Glutamatergic neuron (in vitro differentiated cells): ENCODE data around the gene CARMIL1. TPM values are rescaled to one million over a fixed set of nuclear protein-coding genes. Genes with fewer than 3 reads are reported as not detected.

Source experiments
- DNase-seq: peaks from one replicate; pipeline ENCODE4 v3.0.0; 2022
- H3K27ac Mint-ChIP-seq: one replicate; pipeline ENCODE4 v1.8.0; 2020; ENCODE audit warnings: mild to moderate bottlenecking, mixed read lengths, inconsistent platforms; ENCODE audit not compliant: unreplicated experiment
- H3K27me3 Mint-ChIP-seq: one replicate; pipeline ENCODE4 v1.8.0; 2020; ENCODE audit warnings: mild to moderate bottlenecking, moderate library complexity, mixed read lengths, inconsistent platforms; ENCODE audit not compliant: unreplicated experiment
- H3K36me3 Mint-ChIP-seq: one replicate; pipeline ENCODE4 v1.8.0; 2020; ENCODE audit warnings: mild to moderate bottlenecking, mixed read lengths, inconsistent platforms; ENCODE audit not compliant: unreplicated experiment
- H3K4me1 Mint-ChIP-seq: one replicate; pipeline ENCODE4 v1.8.0; 2020; ENCODE audit warnings: mild to moderate bottlenecking, low read depth, mixed read lengths, inconsistent platforms; ENCODE audit not compliant: unreplicated experiment
- H3K4me3 Mint-ChIP-seq: one replicate; pipeline ENCODE4 v1.8.0; 2020; ENCODE audit warnings: mild to moderate bottlenecking, mixed read lengths, inconsistent platforms; ENCODE audit not compliant: unreplicated experiment
- H3K9me3 Mint-ChIP-seq: one replicate; pipeline ENCODE4 v1.8.0; 2020; ENCODE audit warnings: mild to moderate bottlenecking, moderate library complexity, mixed read lengths, inconsistent platforms; ENCODE audit not compliant: unreplicated experiment
- CTCF ChIP-seq: fragments of 200-600 bp; sonication (generic); IDR thresholded peaks from one replicate; pipeline ENCODE4 v1.5.0; 2021; ENCODE audit not compliant: partially characterized antibody, unreplicated experiment
- total RNA-seq: library from RNA; stranded (reverse); fragmentation: NEBNext Ultra II Directional; extraction: Animal tissue kit (Norgen Biotek cat#: 25700); gene quantifications from one replicate; pipeline ENCODE4 v1.2.1, GENCODE V29; 2021; ENCODE audit not compliant: unreplicated experiment

Gene CARMIL1
- total RNA-seq, 1 donor from 2014 or later, result 4.8 TPM

GRCh38 chr6:25239059-25239458 is 40.1 kb upstream of the CARMIL1 start:
- H3K36me3 Mint-ChIP-seq, result no peaks in the 10 kb centered on the region
- H3K9me3 Mint-ChIP-seq, result no peaks in the 10 kb centered on the region
- TF ChIP-seq CTCF, result no peak
- peaks cover 2% of the 10 kb centered on the region for H3K27me3 Mint-ChIP-seq
- H3K27ac Mint-ChIP-seq, result no peak overlapping the region
- no peak for DNase-seq
- peaks cover 2% of the 10 kb centered on the region for H3K4me1 Mint-ChIP-seq
- H3K4me3 Mint-ChIP-seq, result no peak overlapping the region

- Mint-ChIP-seq H3K27me3 (peaks cover 2% of the 10 kb centered on the region), H3K27ac (no peak overlapping the region), H3K4me1 (peaks cover 2% of the 10 kb centered on the region), H3K4me3 (no peak overlapping the region), H3K36me3 (no peaks in the 10 kb centered on the region), H3K9me3 (no peaks in the 10 kb centered on the region)
- no peak for TF ChIP-seq CTCF
- DNase-seq, result no peak
Observed at GRCh38 chr6:25239498-25239897, 39.7 kb upstream of the CARMIL1 start.

- no peak for DNase-seq
- no peak for TF ChIP-seq CTCF
- H3K9me3 Mint-ChIP-seq, result no peaks in the 10 kb centered on the region
- H3K36me3 Mint-ChIP-seq, result no peaks in the 10 kb centered on the region
- no peaks in the 10 kb centered on the region for H3K4me1 Mint-ChIP-seq
- H3K27me3 Mint-ChIP-seq, result no peaks in the 10 kb centered on the region
- no peak overlapping the region for H3K4me3 Mint-ChIP-seq
- H3K27ac Mint-ChIP-seq, result no peak overlapping the region
Observed at GRCh38 chr6:25242567-25242966, 36.6 kb upstream of the CARMIL1 start.

- Mint-ChIP-seq H3K27ac (no peak overlapping the region), H3K4me1 (no peaks in the 10 kb centered on the region)
Observed at GRCh38 chr6:25244865-25245264, 34.3 kb upstream of the CARMIL1 start.

GRCh38 chr6:25248123-25248522 is 31.1 kb upstream of the CARMIL1 start:
- H3K27me3 Mint-ChIP-seq, result no peaks in the 10 kb centered on the region
- TF ChIP-seq CTCF, result no peak
- H3K9me3 Mint-ChIP-seq, result no peaks in the 10 kb centered on the region
- H3K27ac Mint-ChIP-seq, result no peak overlapping the region
- peaks cover 4% of the 10 kb centered on the region for H3K4me1 Mint-ChIP-seq
- no peak overlapping the region for H3K4me3 Mint-ChIP-seq
- no peak for DNase-seq
- H3K36me3 Mint-ChIP-seq, result no peaks in the 10 kb centered on the region

More at GRCh38 chr6:25244865-25245264, 34.3 kb upstream of the CARMIL1 start:
- no peaks in the 10 kb centered on the region for H3K9me3 Mint-ChIP-seq
- no peak overlapping the region for H3K4me3 Mint-ChIP-seq
- DNase-seq, result no peak
- H3K36me3 Mint-ChIP-seq, result no peaks in the 10 kb centered on the region
- TF ChIP-seq CTCF, result no peak
- H3K27me3 Mint-ChIP-seq, result no peaks in the 10 kb centered on the region
